Tibial nerve (tissue), 4 donors: ENCODE results near the gene C2orf81. TPM values are rescaled to one million over a fixed set of nuclear protein-coding genes. Genes with fewer than 3 reads are reported as not detected.

Experiments used
- DNase-seq, 2 donors: peaks; one replicate each; pipeline ENCODE4 v3.0.0-alpha.2; 2019; ENCODE audit warnings: low spot score in 2 of 2
- H3K27ac ChIP-seq, 4 donors: fragments of 200-600 bp; sonication (generic) in 3 of 4; one replicate each; pipeline ENCODE4 v1.5.1; 2017 to 2019; ENCODE audit warnings: mild to moderate bottlenecking in 1 of 4
- H3K27me3 ChIP-seq, 2 donors: fragments of 200-600 bp; sonication (generic) in 1 of 2; one replicate each; pipeline versions ENCODE4 v1.5.1 to v1.6.0; 2017 to 2019
- H3K36me3 ChIP-seq, 3 donors: fragments of 200-600 bp; sonication (generic); one replicate each; pipeline ENCODE4 v1.5.1; 2018 to 2019
- H3K4me1 ChIP-seq, 4 donors: fragments of 200-600 bp; sonication (generic) in 3 of 4; one replicate each; pipeline ENCODE4 v1.5.1; 2017 to 2019
- H3K4me3 ChIP-seq, 4 donors: fragments of 200-600 bp; sonication (generic) in 3 of 4; one replicate each; pipeline ENCODE4 v1.5.1; 2017 to 2019; ENCODE audit warnings: mild to moderate bottlenecking in 1 of 4, moderate library complexity in 1 of 4
- H3K9me3 ChIP-seq, 4 donors: fragments of 200-600 bp; sonication (generic) in 3 of 4; one replicate each; pipeline ENCODE4 v1.5.1; 2017 to 2019
- CTCF ChIP-seq, 5 experiments: fragments of 200-600 bp in 3 of 5; fragments of 450-650 bp in 2 of 5; sonication (generic) in 3 of 5; IDR thresholded peaks; one replicate each; pipeline ENCODE4 v1.5.1; 2016 to 2019; ENCODE audit warnings: antibody characterized with exemption in 5 of 5, mild to moderate bottlenecking in 3 of 5, moderate library complexity in 2 of 5
- EP300 ChIP-seq, 2 donors: sonication (generic); formaldehyde crosslinking; IDR thresholded peaks; one replicate each; pipeline ENCODE4 v1.6.1; 2017; ENCODE audit warnings: antibody characterized with exemption in 2 of 2, mild to moderate bottlenecking in 1 of 2
- POLR2A ChIP-seq, 2 donors: fragments of 450-650 bp; IDR thresholded peaks; one replicate each; pipeline ENCODE4 v1.6.1; 2017; ENCODE audit warnings: antibody characterized with exemption in 2 of 2, mild to moderate bottlenecking in 2 of 2, moderate library complexity in 2 of 2
- WGBS, 2 donors: methylation state at CpG; one replicate each; pipeline ENCODE4 v1.1.5; 2018; 5-methylcytosine and 5-hydroxymethylcytosine counted together
- total RNA-seq, 4 donors: library from RNA; depleted of rRNA; stranded (reverse); fragments of >200 nt; gene quantifications; one replicate each; pipeline ENCODE4 v1.1.0, GENCODE V29; 2016

Gene C2orf81
- total RNA-seq, 4 donors from 2014 or later: 4.5 to 14.4 (median 5.3) TPM

- H3K4me3 ChIP-seq: peak overlapping the region; percentile 35 to 70 (median 58)
- peak overlapping the region; percentile 59 to 97 (median 96) for H3K27ac ChIP-seq
- WGBS, 2 donors: 1% methylated on average over 38 to 42 of the region's 46 CpGs
- peaks cover 0 to 25% (median 0%) of the 10 kb centered on the region in 3 donors for H3K36me3 ChIP-seq
- H3K27me3 ChIP-seq: no peaks in the 10 kb centered on the region
- H3K9me3 ChIP-seq: no peaks in the 10 kb centered on the region
- DNase-seq: peak in 1 of 2 donors; percentile 38
- TF ChIP-seq CTCF (IDR thresholded peaks at IDR 0.05): no peak
- peak; percentile 63 to 79 for TF ChIP-seq POLR2A (IDR thresholded peaks at IDR 0.05)
- peak in 1 of 2 donors; percentile 94 for TF ChIP-seq EP300 (IDR thresholded peaks at IDR 0.05)
- peaks cover 0 to 44% (median 27%) of the 10 kb centered on the region in 4 donors for H3K4me1 ChIP-seq
Measured at GRCh38 chr2:74457549-74458131, 36.2 kb upstream of the C2orf81 start.

GRCh38 chr2:74457129-74457548 lies 35.7 kb upstream of the C2orf81 start:
- DNase-seq: no peak
- H3K4me1 ChIP-seq: peaks cover 0 to 44% (median 27%) of the 10 kb centered on the region in 4 donors
- 1 to 2% methylated on average over 25 to 26 of the region's 27 CpGs for WGBS, 2 donors
- H3K27ac ChIP-seq: peak overlapping the region; percentile 59 to 97 (median 96)
- peak overlapping the region; percentile 35 to 70 (median 58) for H3K4me3 ChIP-seq
- H3K36me3 ChIP-seq: peaks cover 0 to 20% (median 0%) of the 10 kb centered on the region in 3 donors
- TF ChIP-seq POLR2A (IDR thresholded peaks at IDR 0.05): no peak
- no peak for TF ChIP-seq EP300 (IDR thresholded peaks at IDR 0.05)
- no peak for TF ChIP-seq CTCF (IDR thresholded peaks at IDR 0.05)
- no peaks in the 10 kb centered on the region for H3K9me3 ChIP-seq
- no peaks in the 10 kb centered on the region for H3K27me3 ChIP-seq

- H3K9me3 ChIP-seq: no peaks in the 10 kb centered on the region
- H3K4me3 ChIP-seq: peak within 1 kb of the TSS; percentile 61 to 74 (median 68)
- TF ChIP-seq CTCF (IDR thresholded peaks at IDR 0.05) (peak in 3 of 5 experiments; percentile 4 to 50 (median 22)), POLR2A (IDR thresholded peaks at IDR 0.05) (peak in 1 of 2 donors; percentile 56), EP300 (IDR thresholded peaks at IDR 0.05) (peak; percentile 86 to 96)
- no peaks in the 10 kb centered on the region for H3K36me3 ChIP-seq
- no peaks in the 10 kb centered on the region for H3K27me3 ChIP-seq
- H3K27ac ChIP-seq: peak within 1 kb of the TSS; percentile 60 to 81 (median 68)
- 1% methylated on average over 36 to 40 of the region's 40 CpGs for WGBS, 2 donors
- peak; percentile 87 to 94 for DNase-seq
- H3K4me1 ChIP-seq: peaks cover 0 to 44% (median 27%) of the 10 kb centered on the region in 4 donors
Measured at GRCh38 chr2:74454654-74455511, 33.5 kb upstream of the C2orf81 start, which contains the start of gene INO80B. Gene INO80B (plus strand): TSS chr2:74455087. CDS start chr2:74455117, 30 bp downstream.

GRCh38 chr2:74450570-74451190 lies 29.3 kb upstream of the C2orf81 start:
- H3K27ac ChIP-seq: no peak overlapping the region
- peaks cover 0 to 12% (median 5%) of the 10 kb centered on the region in 4 donors for H3K4me1 ChIP-seq
- no peaks in the 10 kb centered on the region for H3K36me3 ChIP-seq
- no peak for DNase-seq
- H3K4me3 ChIP-seq: no peak overlapping the region
- 81 to 84% methylated on average over 3 of the region's 3 CpGs for WGBS, 2 donors
- no peak for TF ChIP-seq POLR2A (IDR thresholded peaks at IDR 0.05)
- TF ChIP-seq EP300 (IDR thresholded peaks at IDR 0.05): no peak
- TF ChIP-seq CTCF (IDR thresholded peaks at IDR 0.05): no peak
- no peaks in the 10 kb centered on the region for H3K9me3 ChIP-seq
- H3K27me3 ChIP-seq: no peaks in the 10 kb centered on the region
